Fibroblast of mammary gland (primary cell): ENCODE results near the gene SRL.

ENCODE experiments used
- DNase-seq: peaks from one replicate; pipeline ENCODE4 v3.0.0-alpha.2; 2010; ENCODE audit warnings: low read depth
- H3K4me3 ChIP-seq: 2 replicates; pipeline ENCODE4 v1.5.1; 2011; ENCODE audit warnings: low read depth, mild to moderate bottlenecking, low read length, moderate library complexity; ENCODE audit not compliant: control insufficient read depth
- TF ChIP-seq, protein P1 (sequence below): conservative IDR thresholded peaks from 2 replicates; pipeline ENCODE4 v1.5.1; 2011; ENCODE audit warnings: low read depth, low read length, inconsistent platforms; ENCODE audit not compliant: control insufficient read depth, insufficient read depth

The SRL gene

DNA sequence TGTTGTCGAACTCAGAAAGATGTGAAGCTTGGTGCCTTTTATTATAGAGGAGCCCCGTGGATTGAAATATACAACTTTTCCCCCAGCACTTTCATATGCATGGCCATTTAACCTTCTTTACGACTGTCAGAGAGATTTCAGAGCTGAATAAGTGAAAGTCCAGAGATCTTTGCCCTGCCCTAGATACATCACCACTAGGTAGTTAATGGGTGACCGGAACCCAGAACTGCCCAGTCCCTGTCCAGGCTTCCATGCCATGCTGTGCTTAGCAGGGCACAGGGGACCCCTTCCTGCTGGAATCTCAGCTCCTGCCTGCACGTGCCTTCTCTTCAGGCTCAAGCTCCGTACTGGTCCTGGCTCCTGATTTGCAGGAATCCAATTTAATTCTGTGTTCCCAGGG lies 32.2 kb downstream of the SRL start:
- no peak for DNase-seq
- H3K4me3 ChIP-seq, result no peak overlapping the region
- TF ChIP-seq, protein P1, sequence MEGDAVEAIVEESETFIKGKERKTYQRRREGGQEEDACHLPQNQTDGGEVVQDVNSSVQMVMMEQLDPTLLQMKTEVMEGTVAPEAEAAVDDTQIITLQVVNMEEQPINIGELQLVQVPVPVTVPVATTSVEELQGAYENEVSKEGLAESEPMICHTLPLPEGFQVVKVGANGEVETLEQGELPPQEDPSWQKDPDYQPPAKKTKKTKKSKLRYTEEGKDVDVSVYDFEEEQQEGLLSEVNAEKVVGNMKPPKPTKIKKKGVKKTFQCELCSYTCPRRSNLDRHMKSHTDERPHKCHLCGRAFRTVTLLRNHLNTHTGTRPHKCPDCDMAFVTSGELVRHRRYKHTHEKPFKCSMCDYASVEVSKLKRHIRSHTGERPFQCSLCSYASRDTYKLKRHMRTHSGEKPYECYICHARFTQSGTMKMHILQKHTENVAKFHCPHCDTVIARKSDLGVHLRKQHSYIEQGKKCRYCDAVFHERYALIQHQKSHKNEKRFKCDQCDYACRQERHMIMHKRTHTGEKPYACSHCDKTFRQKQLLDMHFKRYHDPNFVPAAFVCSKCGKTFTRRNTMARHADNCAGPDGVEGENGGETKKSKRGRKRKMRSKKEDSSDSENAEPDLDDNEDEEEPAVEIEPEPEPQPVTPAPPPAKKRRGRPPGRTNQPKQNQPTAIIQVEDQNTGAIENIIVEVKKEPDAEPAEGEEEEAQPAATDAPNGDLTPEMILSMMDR, result no peak

GRCh38 chr16:4208341-4208751 lies 33.5 kb downstream of the SRL start:
- DNase-seq, result no peak
- TF ChIP-seq, protein P1, result no peak
- H3K4me3 ChIP-seq, result no peak overlapping the region

DNA sequence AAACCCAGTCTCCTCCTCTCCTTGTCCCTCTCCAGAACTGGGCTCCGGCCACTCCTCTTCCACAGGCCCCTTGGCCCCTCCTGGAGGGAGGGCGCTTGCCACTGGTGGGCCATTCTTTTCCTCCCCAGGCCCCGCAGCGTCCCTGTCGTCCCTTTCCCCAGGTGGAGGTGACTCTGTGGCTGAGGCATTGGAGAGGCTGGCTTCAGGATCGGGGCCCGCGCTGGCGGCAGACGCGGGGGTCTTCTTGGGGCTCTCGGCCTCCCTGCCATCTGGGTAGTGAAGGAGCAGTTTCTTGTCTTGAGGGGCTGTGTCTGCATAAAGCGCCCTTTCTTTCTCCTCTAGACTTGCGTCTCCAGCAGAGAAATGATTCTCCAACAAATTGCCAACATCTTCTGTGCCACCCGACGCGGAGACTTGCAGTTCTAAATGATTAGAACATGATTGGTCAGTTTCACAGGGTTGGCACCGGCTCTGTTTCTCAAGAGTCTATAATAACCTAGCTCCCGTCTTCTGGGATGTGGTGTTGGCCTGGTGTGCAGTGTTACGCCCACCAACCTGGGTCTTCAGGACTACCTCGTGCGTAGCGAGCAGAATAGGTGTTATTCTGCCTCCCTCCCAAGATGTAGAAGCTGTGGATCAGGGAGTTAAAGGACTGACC lies 34.1 kb downstream of the SRL start:
- TF ChIP-seq, protein P1, result no peak
- H3K4me3 ChIP-seq, result no peak overlapping the region
- no peak for DNase-seq

GRCh38 chr16:4207229-4207628 lies 34.7 kb downstream of the SRL start:
- no peak for DNase-seq
- TF ChIP-seq, protein P1, result no peak
- H3K4me3 ChIP-seq, result no peak overlapping the region

- no peak for DNase-seq
- TF ChIP-seq, protein P1, result no peak
Observed at GRCh38 chr16:4206680-4207079, 35.2 kb downstream of the SRL start.

GRCh38 chr16:4205971-4206370 lies 35.9 kb downstream of the SRL start:
- H3K4me3 ChIP-seq, result no peak overlapping the region
- TF ChIP-seq, protein P1, result no peak
- no peak for DNase-seq

More at GRCh38 chr16:4206680-4207079, 35.2 kb downstream of the SRL start:
- H3K4me3 ChIP-seq, result no peak overlapping the region
